Activated naive CD4-positive, alpha-beta T cell treated with Interleukin-2 at 50 U/mL for 16 hours (primary cell): ENCODE data around the gene PTPN2.
"Not testable (repeated sequence)": the region's sequence is repeated elsewhere in the genome, so short reads cannot be mapped to it uniquely, and the experiment has no call there.

Experiments
- DNase-seq: peaks from one replicate; pipeline ENCODE4 v3.0.0-alpha.2; 2020

Gene PTPN2

GRCh38 chr18:12890964-12891363, 6.9 kb upstream of the PTPN2 start:
- DNase-seq: no peak

- no peak for DNase-seq
These were observed 2.6 kb upstream of the PTPN2 start for GRCh38 chr18:12886498-12887126.

GRCh38 chr18:12885500-12885899, 1.5 kb upstream of the PTPN2 start:
- no peak for DNase-seq

DNA sequence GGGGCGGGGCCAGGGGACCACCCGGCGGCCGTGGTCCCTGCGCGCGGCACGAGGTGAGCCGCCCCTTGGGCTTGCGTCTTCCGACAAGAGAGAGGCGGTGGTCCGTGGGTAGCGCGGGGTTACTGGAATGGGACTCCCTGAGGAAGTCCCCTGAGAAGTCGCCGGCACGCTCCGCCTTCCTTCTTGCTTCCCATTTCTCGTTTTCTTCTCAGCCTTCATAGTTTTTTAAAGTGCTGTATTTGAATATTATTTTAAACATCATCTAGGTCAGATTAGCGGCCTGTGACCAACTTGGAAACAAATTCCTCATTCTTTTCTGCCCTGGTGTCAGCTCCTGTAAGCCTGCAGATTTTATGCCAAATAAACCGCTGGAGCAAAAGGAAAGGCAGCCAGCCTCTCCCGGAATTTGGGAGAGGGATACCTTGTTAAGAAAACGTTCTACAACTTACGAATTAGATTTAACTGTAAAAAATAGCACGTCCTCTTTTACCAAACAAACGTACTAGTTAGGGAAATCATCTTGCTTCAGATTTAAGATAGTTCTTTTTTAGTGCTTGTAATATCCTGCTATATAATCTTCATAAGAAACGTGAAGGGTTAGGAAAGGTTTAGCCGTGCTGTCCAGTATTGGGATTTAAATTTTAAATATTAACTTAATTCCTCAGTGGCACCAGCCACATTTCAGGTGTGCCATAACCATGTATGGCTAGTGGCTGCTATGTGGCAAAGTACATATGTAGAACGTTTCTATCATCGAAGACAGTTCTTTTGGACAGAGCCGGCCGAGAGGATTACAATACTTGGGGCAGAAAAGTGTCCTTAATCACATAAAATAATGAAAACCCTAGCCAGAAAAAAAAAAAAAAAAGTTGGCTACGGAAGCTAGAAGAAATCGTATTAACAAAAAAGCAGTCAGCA, 628 bp upstream of the PTPN2 start:
- DNase-seq: no peak

- no peak for DNase-seq
These were observed 709 bp downstream of the PTPN2 start for GRCh38 chr18:12883372-12883683.

DNA sequence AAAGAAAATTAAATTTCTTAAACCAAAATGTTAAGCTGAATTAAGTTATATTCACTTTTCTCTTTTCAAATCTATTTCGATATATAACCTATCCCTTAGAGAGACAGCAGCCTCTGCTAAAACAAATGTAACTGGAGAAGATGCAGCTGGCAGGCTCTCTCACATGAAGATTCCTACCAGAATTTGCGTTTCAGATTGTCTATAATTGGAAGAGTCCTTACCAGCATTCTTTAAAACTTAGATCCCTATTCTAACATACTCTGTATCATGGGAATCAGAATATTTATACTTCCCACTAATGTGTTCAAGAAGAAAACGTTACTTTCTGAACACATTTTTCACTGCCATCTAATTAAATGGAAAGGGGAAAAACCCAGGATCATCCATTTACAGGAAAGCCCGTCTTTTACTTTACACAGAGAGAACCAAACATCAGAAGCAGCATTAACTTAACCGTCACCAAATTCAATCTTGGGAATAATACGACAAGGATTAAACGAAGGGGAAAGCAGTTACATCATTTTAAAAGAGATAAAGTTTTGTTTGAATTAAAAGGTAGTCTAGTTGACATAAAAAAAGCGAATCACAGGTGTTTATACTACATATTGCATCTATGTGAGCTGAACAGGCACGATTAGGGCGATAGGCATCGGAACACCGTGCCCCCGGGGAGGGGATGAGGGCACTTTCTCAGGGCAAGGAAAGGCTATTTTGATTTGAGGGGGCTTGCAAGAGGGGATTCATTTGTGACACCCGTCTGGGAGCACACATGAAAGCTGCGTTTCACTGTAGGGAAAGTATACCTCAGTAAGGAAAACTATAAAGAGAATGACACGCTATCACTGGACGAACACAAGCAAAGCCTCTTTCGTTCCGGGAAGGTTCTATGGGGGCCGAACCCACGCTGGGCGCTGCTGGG, 1.3 kb downstream of the PTPN2 start:
- DNase-seq: no peak

- DNase-seq: no peak
These were observed 3.5 kb downstream of the PTPN2 start for GRCh38 chr18:12880541-12880910.

- no peak for DNase-seq
These were observed 4.0 kb downstream of the PTPN2 start for GRCh38 chr18:12879840-12880540.

DNA sequence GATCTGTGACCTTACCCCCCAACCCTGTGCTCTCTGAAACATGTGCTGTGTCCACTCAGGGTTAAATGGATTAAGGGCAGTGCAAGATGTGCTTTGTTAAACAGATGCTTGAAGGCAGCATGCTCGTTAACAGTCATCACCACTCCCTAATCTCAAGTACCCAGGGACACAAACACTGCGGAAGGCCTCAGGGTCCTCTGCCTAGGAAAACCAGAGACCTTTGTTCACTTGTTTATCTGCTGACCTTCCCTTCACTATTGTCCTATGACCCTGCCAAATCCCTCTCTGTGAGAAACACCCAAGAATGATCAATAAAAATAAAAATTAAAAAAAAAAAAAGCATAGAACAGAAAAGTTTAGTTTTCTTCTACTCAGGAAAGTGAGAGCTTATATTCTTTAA, 9.0 kb downstream of the PTPN2 start:
- DNase-seq: not testable (repeated sequence)

DNA sequence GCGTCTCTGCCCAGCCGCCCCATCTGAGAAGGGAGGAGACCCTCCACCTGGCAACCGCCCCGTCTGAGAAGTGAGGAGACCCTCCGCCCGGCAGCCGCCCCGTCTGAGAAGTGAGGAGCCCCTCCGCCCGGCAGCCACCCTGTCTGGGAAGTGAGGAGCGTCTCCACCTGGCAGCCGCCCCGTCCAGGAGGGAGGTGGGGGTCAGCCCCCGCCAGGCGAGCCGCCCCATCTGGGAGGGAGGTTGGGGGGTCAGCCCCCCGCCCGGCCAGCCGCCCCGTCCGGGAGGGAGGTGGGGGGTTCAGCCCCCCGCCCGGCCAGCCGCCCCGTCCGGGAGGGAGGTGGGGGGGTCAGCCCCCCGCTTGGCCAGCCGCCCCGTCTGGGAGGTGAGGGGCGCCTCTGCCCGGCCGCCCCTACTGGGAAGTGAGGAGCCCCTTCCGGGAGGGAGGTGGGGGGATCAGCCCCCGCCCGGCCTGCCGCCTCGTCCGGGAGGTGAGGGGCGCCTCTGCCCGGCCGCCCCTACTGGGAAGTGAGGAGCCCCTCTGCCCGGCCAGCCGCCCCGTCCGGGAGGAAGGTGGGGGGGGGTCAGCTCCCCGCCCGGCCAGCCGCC, 10.0 kb downstream of the PTPN2 start:
- not testable (repeated sequence) for DNase-seq

DNA sequence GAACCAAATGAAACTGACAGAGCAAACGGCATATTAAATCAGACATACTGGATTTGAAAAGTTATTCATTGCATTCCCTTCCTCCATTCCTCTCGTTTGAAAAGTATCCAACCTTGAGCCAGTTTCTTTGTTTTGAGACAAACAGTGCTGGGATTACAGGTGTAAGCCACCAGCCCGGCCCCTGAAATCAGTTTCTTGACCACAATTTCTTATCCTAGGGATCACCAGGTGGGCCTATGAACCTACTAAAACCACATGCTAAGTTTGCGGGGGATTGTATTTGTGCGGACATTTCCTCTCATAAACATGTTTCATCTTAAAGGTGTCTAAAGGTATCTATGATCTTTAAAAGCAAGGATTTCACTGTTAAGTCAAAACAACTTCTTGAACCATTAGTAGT, 11.6 kb downstream of the PTPN2 start:
- DNase-seq: no peak

DNA sequence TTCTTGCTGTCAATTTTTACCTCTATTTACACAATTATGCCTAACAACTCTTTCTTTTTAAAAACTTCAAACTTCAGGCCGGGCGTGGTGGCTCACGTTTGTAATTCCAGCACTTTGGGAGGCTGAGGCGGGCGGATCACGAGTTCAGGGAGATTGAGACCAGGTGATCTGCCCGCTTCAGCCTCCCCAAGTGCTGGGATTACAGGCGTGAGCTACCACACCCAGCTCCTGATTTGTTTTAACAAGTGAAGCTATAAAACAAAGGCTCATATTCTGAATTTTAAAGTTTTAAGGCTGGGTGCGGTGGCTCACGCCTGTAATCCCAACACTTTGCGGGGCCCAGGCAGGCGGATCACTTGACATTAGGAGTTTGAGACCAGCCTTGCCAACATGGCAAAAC, 15.5 kb downstream of the PTPN2 start:
- DNase-seq: no peak

DNA sequence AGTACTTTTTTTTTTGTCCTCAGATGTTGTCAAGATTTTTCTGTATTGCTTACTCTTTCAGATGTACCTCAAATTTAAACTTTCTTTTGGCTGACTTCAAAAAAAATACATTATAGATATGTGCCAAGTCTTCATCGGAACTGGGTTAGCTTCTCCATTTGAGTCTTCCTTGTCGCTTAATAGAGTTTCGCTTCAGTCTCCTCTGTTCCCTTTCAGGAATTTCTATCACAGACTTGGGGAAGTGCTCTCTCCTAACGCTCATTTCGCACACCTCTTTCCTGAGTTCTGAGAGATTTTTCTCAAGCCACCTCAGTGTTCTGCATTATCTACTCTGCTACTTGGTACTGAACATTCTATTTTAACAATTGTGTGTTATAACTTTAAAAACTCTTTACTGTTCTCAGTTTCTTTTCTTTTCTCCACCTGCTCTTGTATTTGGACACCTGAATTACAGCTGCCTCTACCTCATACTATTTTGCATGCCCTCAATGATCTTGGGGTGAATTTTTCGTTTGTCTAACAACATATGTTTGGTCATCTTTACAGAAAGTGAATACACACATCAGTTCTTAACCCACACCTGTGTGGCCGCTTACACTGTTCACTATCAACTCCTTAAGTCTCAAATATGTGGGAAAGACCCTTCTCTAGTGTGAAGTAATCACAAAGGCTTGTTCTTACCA, 16.5 kb downstream of the PTPN2 start:
- DNase-seq: no peak

DNA sequence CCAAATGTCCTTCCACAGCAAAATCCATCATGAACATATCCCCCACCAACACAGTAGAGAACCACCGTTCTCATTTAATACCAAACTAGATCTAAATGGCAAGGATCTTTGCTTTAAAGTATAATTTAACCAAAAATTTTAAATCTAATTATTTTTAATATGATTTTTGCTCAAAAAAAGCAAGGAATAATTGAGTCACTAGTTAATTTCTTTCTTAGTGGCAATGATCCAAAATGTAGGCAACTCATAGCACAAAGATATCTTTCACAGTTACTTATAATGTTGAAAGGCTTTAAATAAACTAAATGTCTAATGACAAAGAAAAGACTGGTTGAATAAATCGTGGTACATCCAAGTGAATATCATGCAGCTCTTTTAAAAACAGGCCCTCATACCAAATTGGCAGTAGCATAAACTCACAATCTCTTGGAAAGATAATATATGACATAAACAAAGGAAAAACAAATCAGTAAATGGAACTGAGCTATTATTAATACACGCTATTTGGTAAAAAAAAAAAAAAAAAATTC, 20.3 kb downstream of the PTPN2 start:
- no peak for DNase-seq

- DNase-seq: no peak
These were observed 21.1 kb downstream of the PTPN2 start for GRCh38 chr18:12862874-12863482.

DNA sequence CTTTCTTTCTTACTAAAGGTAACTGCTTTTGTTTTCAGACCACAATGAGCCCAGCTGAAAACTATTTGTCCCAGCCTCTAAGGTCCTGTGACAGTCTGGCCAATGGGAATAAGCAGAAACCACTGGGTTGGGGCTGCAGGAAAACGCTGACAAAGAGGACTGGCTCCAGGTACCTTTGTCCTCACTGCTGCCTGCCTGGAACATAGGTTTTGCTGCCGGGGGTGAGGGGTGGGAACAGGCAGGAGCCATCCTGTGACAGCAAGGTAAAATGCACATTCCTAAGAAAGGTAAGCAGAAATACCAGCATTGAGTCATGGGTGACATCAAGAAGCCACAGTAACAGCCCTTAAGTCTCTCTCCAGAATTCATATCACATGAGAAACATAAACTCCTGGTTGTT, 21.6 kb downstream of the PTPN2 start:
- DNase-seq: no peak

- DNase-seq: no peak
These were observed 22.4 kb downstream of the PTPN2 start for GRCh38 chr18:12861637-12862036.

GRCh38 chr18:12860530-12860929, 23.5 kb downstream of the PTPN2 start:
- no peak for DNase-seq

DNA sequence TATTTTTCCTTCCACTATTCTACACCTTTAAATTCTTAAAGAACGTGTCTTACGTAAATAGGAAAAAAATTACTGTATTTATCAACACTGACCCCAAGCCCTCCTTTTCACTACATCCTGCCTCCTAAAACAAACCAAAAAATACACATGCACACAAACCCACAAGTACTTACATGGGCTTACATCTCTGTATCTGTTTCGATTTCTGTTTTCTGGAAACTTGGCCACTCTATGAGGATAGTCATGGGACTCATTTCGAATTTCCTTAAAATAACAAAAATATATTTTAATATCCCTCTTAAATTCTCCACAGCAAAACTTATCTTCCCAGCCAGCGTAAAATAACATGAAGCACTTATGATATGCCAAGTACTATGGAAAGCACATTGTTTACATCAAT, 25.0 kb downstream of the PTPN2 start:
- no peak for DNase-seq

GRCh38 chr18:12857991-12858544, 26.0 kb downstream of the PTPN2 start:
- DNase-seq: no peak
